Activated T-cell treated with anti-CD3 and anti-CD28 coated beads, Interleukin-2, amount 50 U/mL, for 4 hours (primary cell): Measurements from ENCODE around the gene PRKAG2. TPM values are rescaled to one million over a fixed set of nuclear protein-coding genes. Genes with fewer than 3 reads are reported as not detected.

Experiments
- ATAC-seq, 2 donors: fragments of 200-7000 bp; cut with Tn5 transposase; one replicate each; pipeline ENCODE4 v1.10.0; 2021
- DNase-seq: peaks from one replicate; pipeline ENCODE4 v3.0.0-alpha.2; 2020
- H3K27me3 Mint-ChIP-seq: one replicate; pipeline ENCODE4 v1.8.0; 2021; ENCODE audit warnings: low read depth, mixed read lengths
- H3K36me3 Mint-ChIP-seq: one replicate; pipeline ENCODE4 v1.8.0; 2022; ENCODE audit warnings: mixed read lengths; ENCODE audit not compliant: insufficient read depth
- H3K4me1 Mint-ChIP-seq: one replicate; pipeline ENCODE4 v1.8.0; 2021; ENCODE audit warnings: low read depth, mixed read lengths
- H3K4me3 Mint-ChIP-seq: one replicate; pipeline ENCODE4 v1.8.0; 2021; ENCODE audit warnings: mild to moderate bottlenecking, moderate library complexity, mixed read lengths
- H3K9me3 Mint-ChIP-seq: one replicate; pipeline ENCODE4 v1.8.0; 2021; ENCODE audit warnings: mixed read lengths
- total RNA-seq, 3 donors: library from RNA; stranded (reverse); gene quantifications; one replicate each; pipeline ENCODE4 v1.2.1, GENCODE V29; 2021

PRKAG2 gene
- total RNA-seq, 3 donors from 2014 or later, result 28.6 to 31.5 (median 29.3) TPM

DNA sequence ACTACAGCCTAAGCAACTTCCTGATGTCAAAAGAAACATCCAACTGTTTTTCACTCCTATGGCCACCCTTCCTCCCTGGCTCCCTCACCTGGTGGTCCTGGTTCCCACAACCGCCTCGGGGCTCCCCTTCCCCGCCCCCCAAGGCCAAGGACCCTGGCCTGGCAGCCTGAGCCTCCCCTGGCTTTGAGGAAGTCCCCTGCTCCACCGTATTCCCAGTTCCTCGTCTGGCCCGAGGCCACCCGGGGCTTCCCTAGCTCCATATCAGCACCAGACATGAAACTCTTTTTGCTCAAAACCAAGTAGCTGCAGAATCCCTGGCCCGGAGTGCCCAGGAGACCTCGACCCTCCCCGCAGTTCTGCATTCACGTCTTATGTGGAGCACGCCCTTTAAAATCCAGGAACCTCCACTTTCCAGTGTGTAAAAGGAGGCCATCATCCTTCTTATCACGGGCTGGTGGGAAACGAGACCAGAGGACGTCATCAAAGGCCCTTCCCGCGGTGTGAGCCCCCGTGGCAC, 82.9 kb downstream of the PRKAG2 start:
- Mint-ChIP-seq H3K4me1 (peaks cover 36% of the 10 kb centered on the region), H3K9me3 (no peaks in the 10 kb centered on the region), H3K4me3 (no peak overlapping the region), H3K27me3 (no peaks in the 10 kb centered on the region), H3K36me3 (peaks cover 4% of the 10 kb centered on the region)
- ATAC-seq (no peak), DNase-seq (no peak)

DNA sequence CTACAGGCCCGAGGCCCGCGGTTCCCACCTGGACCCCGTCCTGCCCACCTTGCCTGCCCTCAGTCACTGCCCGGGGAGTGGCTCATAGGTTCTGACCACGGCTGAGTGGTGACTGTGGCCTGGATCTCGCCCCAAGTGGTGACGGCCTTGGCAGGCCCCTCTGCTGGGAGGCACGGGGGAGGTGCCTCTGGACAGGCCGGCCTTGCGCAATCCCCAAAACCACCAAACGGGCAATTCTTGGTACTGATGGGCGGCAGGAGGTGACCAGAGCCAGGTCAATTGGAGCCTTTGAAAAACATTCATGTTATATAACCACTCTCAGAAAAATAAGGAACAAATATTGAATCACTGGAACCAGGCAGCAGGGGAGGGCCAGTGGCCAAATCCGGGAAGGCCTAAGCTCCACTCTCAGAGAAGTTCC, 83.4 kb downstream of the PRKAG2 start:
- no peak for ATAC-seq
- Mint-ChIP-seq H3K36me3 (peaks cover 4% of the 10 kb centered on the region), H3K4me3 (no peak overlapping the region), H3K27me3 (no peaks in the 10 kb centered on the region), H3K9me3 (no peaks in the 10 kb centered on the region), H3K4me1 (peaks cover 42% of the 10 kb centered on the region)
- DNase-seq, result no peak

DNA sequence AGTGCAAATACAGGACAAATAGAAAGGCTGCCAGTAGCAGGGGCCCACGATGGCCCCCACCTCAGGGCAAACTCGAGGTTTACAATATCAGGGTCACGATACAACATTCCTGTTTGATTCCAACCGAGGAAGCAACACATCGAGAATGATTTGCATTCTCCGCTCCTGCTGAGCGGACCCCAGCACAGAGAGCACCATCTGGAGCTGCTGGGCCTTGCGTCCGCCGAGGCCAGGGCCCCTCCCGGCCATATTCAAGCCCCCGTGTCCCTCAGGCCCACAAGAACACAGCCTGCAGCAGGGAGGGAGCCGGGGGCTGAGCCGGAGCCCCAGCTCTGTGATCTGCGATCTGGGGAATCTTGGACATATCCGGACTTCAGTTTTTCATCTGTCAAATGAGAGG, 84.3 kb downstream of the PRKAG2 start:
- Mint-ChIP-seq H3K9me3 (no peaks in the 10 kb centered on the region), H3K4me3 (no peak overlapping the region), H3K4me1 (peaks cover 49% of the 10 kb centered on the region), H3K27me3 (no peaks in the 10 kb centered on the region), H3K36me3 (peaks cover 4% of the 10 kb centered on the region)
- DNase-seq, result no peak
- no peak for ATAC-seq

DNA sequence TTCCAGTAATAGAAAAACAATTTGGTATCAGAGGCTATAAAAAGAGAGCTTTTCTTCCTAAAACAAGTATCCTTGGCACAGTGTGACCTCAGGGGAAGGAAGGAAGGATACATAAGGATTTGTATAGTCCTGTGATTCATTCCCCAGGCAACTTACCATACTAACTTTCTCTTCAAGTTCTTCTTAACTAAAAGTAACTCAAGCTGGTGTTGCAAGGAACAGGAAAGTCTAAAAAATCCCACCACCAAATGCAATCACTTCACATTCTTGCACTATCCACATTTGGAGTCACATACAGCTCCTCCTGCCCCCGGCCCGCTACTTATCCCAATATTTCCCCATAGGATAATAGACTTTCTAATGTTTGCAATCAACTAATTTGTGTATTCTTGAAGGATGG, 84.8 kb downstream of the PRKAG2 start:
- Mint-ChIP-seq H3K27me3 (no peaks in the 10 kb centered on the region), H3K36me3 (peaks cover 4% of the 10 kb centered on the region)
- no peak for ATAC-seq

GRCh38 chr7:151790830-151791620, 85.9 kb downstream of the PRKAG2 start:
- H3K9me3 Mint-ChIP-seq, result no peaks in the 10 kb centered on the region
- no peak overlapping the region for H3K4me3 Mint-ChIP-seq
- H3K27me3 Mint-ChIP-seq, result no peaks in the 10 kb centered on the region
- ATAC-seq (no peak), DNase-seq (no peak)
- H3K36me3 Mint-ChIP-seq, result peaks cover 4% of the 10 kb centered on the region
- peaks cover 38% of the 10 kb centered on the region for H3K4me1 Mint-ChIP-seq

More for the DNA sequence above, 84.8 kb downstream of the PRKAG2 start:
- H3K4me1 Mint-ChIP-seq, result peaks cover 47% of the 10 kb centered on the region
- H3K9me3 Mint-ChIP-seq, result no peaks in the 10 kb centered on the region
- no peak overlapping the region for H3K4me3 Mint-ChIP-seq
- DNase-seq, result no peak

GRCh38 chr7:151790095-151790829, 86.7 kb downstream of the PRKAG2 start:
- Mint-ChIP-seq H3K9me3 (no peaks in the 10 kb centered on the region), H3K36me3 (peaks cover 4% of the 10 kb centered on the region), H3K27me3 (no peaks in the 10 kb centered on the region), H3K4me3 (no peak overlapping the region), H3K4me1 (peaks cover 33% of the 10 kb centered on the region)
- ATAC-seq, result no peak
- DNase-seq, result no peak

DNA sequence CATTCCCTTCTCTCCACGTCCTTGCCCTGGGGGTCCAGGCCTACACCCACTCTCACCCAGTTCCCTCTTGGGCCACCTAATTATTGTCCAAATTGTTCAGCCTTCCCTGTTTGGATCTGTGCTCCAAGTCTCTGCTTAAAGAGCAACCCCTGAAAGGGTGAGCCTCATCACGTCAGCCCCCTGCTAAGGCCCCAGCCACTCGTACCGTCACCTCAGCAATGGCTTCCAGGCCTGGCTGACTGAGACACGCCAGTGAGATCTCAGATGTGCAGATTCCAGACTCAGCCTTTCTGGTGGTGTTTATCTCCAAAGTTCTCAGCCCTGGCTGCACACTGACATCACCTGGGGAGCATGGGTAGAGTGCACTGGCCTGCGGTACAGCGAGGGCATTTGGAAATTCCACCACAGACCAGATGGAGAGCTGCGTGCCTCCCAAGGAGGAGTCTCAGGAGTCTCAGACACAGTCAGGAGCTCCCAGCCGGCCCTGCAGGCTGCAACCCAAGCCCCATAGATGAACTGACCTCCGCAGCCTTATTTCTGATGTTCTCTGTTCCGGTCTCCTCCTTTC, 87.5 kb downstream of the PRKAG2 start:
- Mint-ChIP-seq H3K27me3 (no peaks in the 10 kb centered on the region), H3K9me3 (no peaks in the 10 kb centered on the region), H3K4me3 (no peak overlapping the region), H3K36me3 (peaks cover 4% of the 10 kb centered on the region), H3K4me1 (peaks cover 28% of the 10 kb centered on the region)
- DNase-seq (no peak), ATAC-seq (no peak)

- ATAC-seq, result no peak
- Mint-ChIP-seq H3K27me3 (no peaks in the 10 kb centered on the region), H3K4me1 (peaks cover 30% of the 10 kb centered on the region), H3K36me3 (peaks cover 4% of the 10 kb centered on the region), H3K4me3 (no peak overlapping the region), H3K9me3 (no peaks in the 10 kb centered on the region)
- DNase-seq, result no peak
Measured at GRCh38 chr7:151787348-151787747, 89.6 kb downstream of the PRKAG2 start.

GRCh38 chr7:151786936-151787335, 90.0 kb downstream of the PRKAG2 start:
- Mint-ChIP-seq H3K36me3 (peaks cover 4% of the 10 kb centered on the region), H3K4me1 (peaks cover 30% of the 10 kb centered on the region), H3K9me3 (no peaks in the 10 kb centered on the region), H3K27me3 (no peaks in the 10 kb centered on the region), H3K4me3 (no peak overlapping the region)
- no peak for DNase-seq
- ATAC-seq, result no peak

- H3K36me3 Mint-ChIP-seq, result peaks cover 2% of the 10 kb centered on the region
Measured at GRCh38 chr7:151786241-151786640, 90.7 kb downstream of the PRKAG2 start.

DNA sequence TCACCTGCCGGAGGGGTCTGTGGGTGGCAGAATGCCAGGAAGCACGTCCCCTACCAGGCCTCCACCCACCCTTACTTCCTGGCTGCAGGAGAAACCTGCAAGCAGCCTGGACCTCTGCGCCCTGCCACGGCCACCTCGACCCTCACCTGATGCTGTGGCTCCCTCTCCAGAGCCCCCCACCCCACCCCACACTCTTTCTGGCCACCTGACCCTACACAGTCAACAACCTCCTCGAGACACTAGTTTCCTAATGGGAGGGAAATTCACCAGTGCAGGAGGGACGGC, 91.3 kb downstream of the PRKAG2 start:
- Mint-ChIP-seq H3K36me3 (peaks cover 6% of the 10 kb centered on the region), H3K4me1 (peaks cover 29% of the 10 kb centered on the region), H3K27me3 (no peaks in the 10 kb centered on the region), H3K4me3 (no peak overlapping the region), H3K9me3 (no peaks in the 10 kb centered on the region)
- DNase-seq, result no peak
- ATAC-seq, result no peak

More at GRCh38 chr7:151786241-151786640, 90.7 kb downstream of the PRKAG2 start:
- DNase-seq (no peak), ATAC-seq (no peak)
- Mint-ChIP-seq H3K27me3 (no peaks in the 10 kb centered on the region), H3K9me3 (no peaks in the 10 kb centered on the region), H3K4me1 (peaks cover 29% of the 10 kb centered on the region), H3K4me3 (no peak overlapping the region)

DNA sequence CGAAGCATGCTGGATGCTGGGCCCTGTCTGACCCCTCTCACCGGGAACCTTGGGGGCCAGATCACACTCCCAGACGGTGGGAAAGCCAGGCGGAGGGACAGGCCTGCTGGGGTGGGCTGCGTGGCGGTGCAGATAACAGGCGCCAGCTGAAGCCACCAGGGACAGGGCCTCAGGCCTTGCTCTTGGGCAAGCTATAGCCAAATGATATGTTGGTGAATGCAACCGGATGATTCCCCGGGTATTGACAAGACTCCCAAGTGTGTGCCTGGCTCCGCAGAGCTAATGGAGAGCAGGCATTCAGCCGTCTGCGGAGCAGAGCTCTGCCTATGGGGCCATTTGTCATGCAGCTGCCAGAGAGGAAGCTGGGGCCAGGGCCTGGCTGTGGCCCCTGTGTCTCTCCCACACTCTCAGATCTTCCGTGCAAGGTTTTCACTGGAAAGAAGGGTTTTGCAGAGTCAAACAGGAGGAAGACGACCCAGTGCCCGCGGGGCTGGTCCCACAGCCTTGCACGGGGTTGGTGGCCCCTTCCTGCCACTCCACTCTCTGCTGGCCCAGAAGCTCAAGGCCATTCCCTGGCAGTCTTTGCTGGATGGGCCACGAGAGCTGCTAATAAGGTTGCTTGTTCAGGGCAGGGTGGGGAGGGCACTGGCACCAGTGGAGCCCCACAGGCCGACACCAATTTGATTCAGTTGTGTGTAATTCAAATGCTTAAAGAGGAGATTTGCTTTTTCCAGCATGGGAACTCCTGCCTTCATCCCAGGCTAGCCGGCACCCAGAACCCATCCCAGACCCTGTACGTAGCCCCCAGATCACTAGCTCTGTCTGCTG, 91.8 kb downstream of the PRKAG2 start:
- no peaks in the 10 kb centered on the region for H3K27me3 Mint-ChIP-seq
- no peak overlapping the region for H3K4me3 Mint-ChIP-seq
- no peaks in the 10 kb centered on the region for H3K9me3 Mint-ChIP-seq
- peaks cover 9% of the 10 kb centered on the region for H3K36me3 Mint-ChIP-seq
- no peak for ATAC-seq
- H3K4me1 Mint-ChIP-seq, result peaks cover 27% of the 10 kb centered on the region
- no peak for DNase-seq

GRCh38 chr7:151783958-151784575, 92.8 kb downstream of the PRKAG2 start:
- ATAC-seq, result no peak
- Mint-ChIP-seq H3K4me1 (peaks cover 22% of the 10 kb centered on the region), H3K36me3 (peaks cover 10% of the 10 kb centered on the region), H3K27me3 (no peaks in the 10 kb centered on the region), H3K4me3 (no peak overlapping the region), H3K9me3 (no peaks in the 10 kb centered on the region)
- DNase-seq, result no peak
